BJ (cell line): ENCODE data around the gene TANC2. TPM values are rescaled to one million over a fixed set of nuclear protein-coding genes. Genes with fewer than 3 reads are reported as not detected.

Experiments
- CTCF ChIA-PET: fragments of 350-600 bp; formaldehyde crosslinking; extraction: SDS; loops from one replicate; lab custom pipeline; 2021; ENCODE audit warnings: antibody characterized with exemption, inconsistent platforms; lab: Yijun Ruan, JAX
- POLR2A ChIA-PET: fragments of 300-600 bp; sonication (Branson Sonifier 250); formaldehyde crosslinking; extraction: SDS; loops from one replicate; lab custom pipeline; 2021; ENCODE audit warnings: antibody characterized with exemption; lab: Charles Lee
- DNase-seq: peaks from one replicate; pipeline ENCODE4 v3.0.0-alpha.2; 2011; ENCODE audit warnings: low read depth
- H3K27me3 ChIP-seq: 2 replicates; pipeline ENCODE4 v1.6.0; 2011; ENCODE audit warnings: low read length; ENCODE audit not compliant: control insufficient read depth, insufficient read depth
- H3K36me3 ChIP-seq: 2 replicates; pipeline ENCODE4 v1.5.1; 2011; ENCODE audit warnings: low read length; ENCODE audit not compliant: control insufficient read depth, insufficient read depth
- H3K4me3 ChIP-seq: 2 replicates; pipeline ENCODE4 v1.5.1; 2011; ENCODE audit warnings: low read depth, mild to moderate bottlenecking, control low read depth, low read length
- polyA plus RNA-seq: library from polyadenylated mRNA; depleted of rRNA; stranded (reverse); fragments of >200 nt; gene quantifications from 2 replicates; pipeline ENCODE4 v1.2.3, GENCODE V29; 2011
- TF ChIP-seq, protein P1 (sequence below): IDR thresholded peaks from 2 replicates; pipeline ENCODE4 v1.5.1; 2011; ENCODE audit warnings: low read depth, mild to moderate bottlenecking, control low read depth, inconsistent platforms, low read length, moderate library complexity; ENCODE audit not compliant: insufficient read depth

The TANC2 gene
- polyA plus RNA-seq, 1 experiment: 27.5 TPM

DNA sequence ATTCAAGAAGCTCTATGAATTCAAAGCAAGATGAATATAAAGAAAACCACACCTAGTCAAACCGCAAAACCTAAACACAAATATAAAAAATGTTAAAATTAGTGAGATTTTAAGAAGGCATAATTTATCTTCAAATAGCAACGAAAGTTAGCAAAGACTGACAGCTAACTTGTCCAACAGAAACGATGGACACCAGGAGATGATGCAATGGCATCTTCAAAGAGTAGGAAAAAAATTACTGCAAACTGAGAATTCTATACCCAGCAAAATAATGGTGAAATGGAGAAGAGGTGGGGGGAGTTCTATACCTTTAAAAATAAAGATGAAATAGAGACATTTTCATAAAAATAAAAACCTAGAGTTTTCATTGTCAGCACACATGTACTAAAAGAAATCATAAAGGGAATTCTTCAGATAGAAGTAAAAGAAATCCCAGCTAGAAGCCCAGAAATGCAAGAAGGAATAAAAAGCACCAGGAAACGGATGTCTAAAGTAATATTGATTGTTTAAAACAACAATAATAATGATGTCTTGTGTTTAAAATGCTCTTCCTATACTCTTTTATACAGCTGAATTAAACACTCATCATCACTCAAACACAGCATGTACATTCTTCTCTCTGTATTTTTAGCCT is 24.6 kb upstream of the TANC2 start:
- no peak for DNase-seq
- POLR2A ChIA-PET: no interaction called here
- CTCF ChIA-PET: no interaction called here
- Histone ChIP-seq H3K4me3 (no peak overlapping the region), H3K27me3 (no peaks in the 10 kb centered on the region; the same call in 1 of the 2 replicates), H3K36me3 (no peaks in the 10 kb centered on the region)
- TF ChIP-seq, protein P1, sequence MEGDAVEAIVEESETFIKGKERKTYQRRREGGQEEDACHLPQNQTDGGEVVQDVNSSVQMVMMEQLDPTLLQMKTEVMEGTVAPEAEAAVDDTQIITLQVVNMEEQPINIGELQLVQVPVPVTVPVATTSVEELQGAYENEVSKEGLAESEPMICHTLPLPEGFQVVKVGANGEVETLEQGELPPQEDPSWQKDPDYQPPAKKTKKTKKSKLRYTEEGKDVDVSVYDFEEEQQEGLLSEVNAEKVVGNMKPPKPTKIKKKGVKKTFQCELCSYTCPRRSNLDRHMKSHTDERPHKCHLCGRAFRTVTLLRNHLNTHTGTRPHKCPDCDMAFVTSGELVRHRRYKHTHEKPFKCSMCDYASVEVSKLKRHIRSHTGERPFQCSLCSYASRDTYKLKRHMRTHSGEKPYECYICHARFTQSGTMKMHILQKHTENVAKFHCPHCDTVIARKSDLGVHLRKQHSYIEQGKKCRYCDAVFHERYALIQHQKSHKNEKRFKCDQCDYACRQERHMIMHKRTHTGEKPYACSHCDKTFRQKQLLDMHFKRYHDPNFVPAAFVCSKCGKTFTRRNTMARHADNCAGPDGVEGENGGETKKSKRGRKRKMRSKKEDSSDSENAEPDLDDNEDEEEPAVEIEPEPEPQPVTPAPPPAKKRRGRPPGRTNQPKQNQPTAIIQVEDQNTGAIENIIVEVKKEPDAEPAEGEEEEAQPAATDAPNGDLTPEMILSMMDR: no peak

- Histone ChIP-seq H3K36me3 (no peaks in the 10 kb centered on the region), H3K4me3 (no peak overlapping the region), H3K27me3 (no peaks in the 10 kb centered on the region)
- POLR2A ChIA-PET: no interaction called here
- CTCF ChIA-PET: no interaction called here
- TF ChIP-seq, protein P1: no peak
- no peak for DNase-seq
These were observed 17.7 kb upstream of the TANC2 start for GRCh38 chr17:62948370-62948769.

DNA sequence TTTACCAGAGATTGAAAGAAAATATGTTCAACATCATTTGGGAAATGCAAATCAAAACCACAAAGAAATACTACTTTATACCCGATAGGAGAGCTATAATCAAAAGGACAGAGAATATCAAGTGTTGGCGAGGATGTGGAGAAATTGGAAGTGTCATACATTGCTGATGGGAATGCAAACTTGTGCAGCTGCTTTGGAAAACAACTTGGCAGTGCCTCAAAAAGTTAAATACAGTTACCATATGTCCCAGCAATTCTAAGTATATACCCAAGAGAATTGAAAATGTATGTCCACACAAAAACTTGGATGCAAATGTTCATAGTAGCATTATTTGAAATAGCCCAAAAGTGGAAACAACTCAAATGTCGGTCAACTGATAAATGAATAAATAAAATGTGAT is 17.0 kb upstream of the TANC2 start:
- no peaks in the 10 kb centered on the region for H3K36me3 ChIP-seq
- ChIA-PET CTCF (no interaction called here), POLR2A (no interaction called here)
- no peak for DNase-seq
- H3K4me3 ChIP-seq: no peak overlapping the region
- TF ChIP-seq, protein P1: no peak
- H3K27me3 ChIP-seq: no peaks in the 10 kb centered on the region

DNA sequence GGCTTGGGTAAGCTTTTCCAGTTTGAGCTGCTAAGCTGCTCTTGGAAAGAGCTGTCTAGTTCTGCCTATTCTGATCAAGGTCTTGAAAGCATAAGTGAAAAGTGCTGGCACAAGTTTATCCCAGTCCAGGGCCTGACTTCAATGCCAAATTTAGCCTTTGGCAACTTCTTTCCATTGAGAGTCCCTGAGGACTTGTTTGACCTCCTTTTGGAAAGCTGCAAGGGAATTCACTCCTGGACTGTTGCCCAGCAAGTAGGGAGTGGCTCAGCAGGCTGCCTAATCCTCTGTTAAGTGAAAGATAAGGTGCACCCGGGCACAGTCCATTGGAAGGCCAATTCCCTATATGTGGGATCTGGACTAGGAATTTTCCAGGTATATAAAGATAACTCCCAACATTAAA is 16.0 kb upstream of the TANC2 start:
- no peaks in the 10 kb centered on the region for H3K27me3 ChIP-seq
- POLR2A ChIA-PET: no interaction called here
- TF ChIP-seq, protein P1: no peak
- CTCF ChIA-PET: interaction anchor here (1.0 kb wide), 1 partner anchor 8 kb away, joined by 4 read pairs; no protein-coding TSS in a partner anchor
- no peak overlapping the region for H3K4me3 ChIP-seq
- DNase-seq: no peak
- no peaks in the 10 kb centered on the region for H3K36me3 ChIP-seq

DNA sequence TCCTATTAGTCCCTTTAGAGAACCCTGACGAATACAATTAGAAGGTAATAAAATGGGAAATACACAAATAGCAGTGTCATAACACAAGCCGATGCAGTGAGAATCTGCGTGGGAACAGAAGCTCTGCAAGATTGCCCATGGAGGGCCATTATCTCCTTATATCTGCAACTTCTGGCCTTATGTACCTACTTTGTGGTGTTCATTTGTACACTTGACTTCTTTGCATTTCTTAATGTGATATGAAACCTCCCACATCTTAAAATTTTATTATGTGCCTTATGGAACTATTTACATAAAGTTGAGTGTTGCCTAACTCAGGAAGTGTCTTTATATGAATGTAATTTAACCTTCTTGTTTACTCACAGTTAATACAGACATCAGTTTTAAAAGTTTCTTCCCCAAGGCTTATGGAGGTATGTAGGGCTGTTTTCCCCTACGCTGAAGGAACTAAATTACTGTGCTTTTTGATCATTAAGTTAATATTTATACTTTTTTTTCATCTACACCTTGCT is 10.1 kb upstream of the TANC2 start:
- Histone ChIP-seq H3K36me3 (no peaks in the 10 kb centered on the region), H3K27me3 (no peaks in the 10 kb centered on the region), H3K4me3 (no peak overlapping the region)
- CTCF ChIA-PET: no interaction called here
- TF ChIP-seq, protein P1: no peak
- POLR2A ChIA-PET: no interaction called here
- no peak for DNase-seq
